ENCODE measurements around the gene TUBGCP3.

Gene TUBGCP3

DNA sequence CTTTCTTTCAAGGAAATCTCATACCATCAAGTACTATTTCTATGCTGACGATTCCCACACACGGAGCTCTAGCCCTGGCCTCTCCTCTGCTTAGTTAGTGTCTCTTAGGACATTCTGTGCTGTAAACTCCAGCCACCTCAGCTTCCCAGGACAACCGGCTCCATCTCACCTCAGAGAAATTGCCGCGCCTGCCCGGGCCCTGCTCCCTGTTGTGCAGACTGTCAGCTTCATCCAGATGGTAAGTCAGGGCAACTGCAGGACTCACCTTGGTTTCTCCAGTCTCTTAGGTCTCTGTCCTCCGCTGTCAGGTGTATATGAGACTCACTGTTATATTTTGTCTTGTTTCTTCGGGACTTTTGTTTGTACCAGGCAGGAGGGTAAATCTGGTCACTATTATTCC is 113.1 kb downstream of the TUBGCP3 start:
- TF ChIP-seq, protein P1, sequence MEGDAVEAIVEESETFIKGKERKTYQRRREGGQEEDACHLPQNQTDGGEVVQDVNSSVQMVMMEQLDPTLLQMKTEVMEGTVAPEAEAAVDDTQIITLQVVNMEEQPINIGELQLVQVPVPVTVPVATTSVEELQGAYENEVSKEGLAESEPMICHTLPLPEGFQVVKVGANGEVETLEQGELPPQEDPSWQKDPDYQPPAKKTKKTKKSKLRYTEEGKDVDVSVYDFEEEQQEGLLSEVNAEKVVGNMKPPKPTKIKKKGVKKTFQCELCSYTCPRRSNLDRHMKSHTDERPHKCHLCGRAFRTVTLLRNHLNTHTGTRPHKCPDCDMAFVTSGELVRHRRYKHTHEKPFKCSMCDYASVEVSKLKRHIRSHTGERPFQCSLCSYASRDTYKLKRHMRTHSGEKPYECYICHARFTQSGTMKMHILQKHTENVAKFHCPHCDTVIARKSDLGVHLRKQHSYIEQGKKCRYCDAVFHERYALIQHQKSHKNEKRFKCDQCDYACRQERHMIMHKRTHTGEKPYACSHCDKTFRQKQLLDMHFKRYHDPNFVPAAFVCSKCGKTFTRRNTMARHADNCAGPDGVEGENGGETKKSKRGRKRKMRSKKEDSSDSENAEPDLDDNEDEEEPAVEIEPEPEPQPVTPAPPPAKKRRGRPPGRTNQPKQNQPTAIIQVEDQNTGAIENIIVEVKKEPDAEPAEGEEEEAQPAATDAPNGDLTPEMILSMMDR (IDR thresholded peaks at IDR 0.05; ENCODE audit: extremely low read depth, missing control alignments) = no peak
- no peak for DNase-seq (ENCODE audit: low spot score)

DNA sequence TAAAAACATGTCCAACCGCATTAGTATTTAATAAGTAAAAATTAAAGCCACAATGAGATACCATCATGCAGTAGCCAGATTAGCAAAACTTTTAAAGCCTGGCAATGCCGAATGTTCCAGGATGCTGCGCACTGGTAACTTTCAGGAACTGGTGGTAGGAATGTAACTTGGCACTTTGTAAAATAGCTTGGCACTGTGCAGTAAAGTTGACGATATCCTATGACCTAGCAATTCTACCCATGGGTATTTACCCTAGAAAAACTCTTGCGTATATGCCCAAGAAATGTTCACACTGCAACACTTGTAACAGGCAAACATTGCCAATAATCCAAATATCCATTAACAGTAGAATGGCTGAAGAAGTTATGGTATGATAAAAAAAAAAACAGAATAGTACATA is 114.1 kb downstream of the TUBGCP3 start:
- TF ChIP-seq, protein P1 (IDR thresholded peaks at IDR 0.05; ENCODE audit: extremely low read depth, missing control alignments) = no peak
- no peak for DNase-seq (ENCODE audit: low spot score)

- TF ChIP-seq, protein P1 (IDR thresholded peaks at IDR 0.05; ENCODE audit: extremely low read depth, missing control alignments) = no peak
- no peak for DNase-seq (ENCODE audit: low spot score)
These were observed 118.7 kb downstream of the TUBGCP3 start for GRCh38 chr13:112469071-112469745.

DNA sequence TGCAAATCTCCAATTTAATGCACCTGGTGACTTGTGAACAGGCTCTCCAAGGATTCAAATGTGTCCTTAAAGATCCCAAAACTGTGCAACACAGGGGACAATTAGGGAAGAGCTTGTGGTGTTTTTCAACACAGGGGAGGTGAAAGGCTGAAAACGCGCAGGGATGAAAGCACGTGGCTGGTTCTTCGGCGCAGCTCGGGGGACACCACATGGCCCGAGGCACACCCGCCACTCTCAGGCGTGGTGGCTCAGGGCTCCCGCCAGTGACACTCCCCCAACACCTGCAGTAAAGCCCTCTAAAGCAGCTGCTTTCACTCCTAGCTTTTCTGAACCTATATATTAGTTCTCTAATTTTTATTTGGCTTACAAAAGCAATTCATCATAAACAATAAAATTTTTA is 119.9 kb downstream of the TUBGCP3 start:
- DNase-seq (ENCODE audit: low spot score) = no peak
- TF ChIP-seq, protein P1 (IDR thresholded peaks at IDR 0.05; ENCODE audit: extremely low read depth, missing control alignments) = no peak

DNA sequence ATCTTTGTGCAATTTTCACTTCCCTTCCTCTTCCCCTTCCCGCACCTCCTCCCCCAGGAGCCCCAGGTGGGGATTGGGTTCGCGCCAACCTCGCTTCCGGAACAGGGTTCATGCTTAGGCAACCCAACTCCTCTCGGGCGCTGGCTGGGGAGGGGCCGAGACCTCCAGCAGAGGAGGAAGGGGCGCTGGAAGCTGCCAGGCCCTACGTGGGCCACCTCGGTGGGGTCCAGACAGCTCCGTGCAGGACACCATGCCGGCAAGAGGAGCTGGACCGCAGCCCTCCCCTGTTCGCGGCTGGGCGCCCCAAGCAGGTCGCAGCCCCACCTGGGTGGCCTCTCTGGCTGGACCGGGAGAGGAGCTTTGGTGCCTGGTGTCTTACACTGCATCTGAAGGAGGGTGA is 120.7 kb downstream of the TUBGCP3 start:
- no peak for DNase-seq (ENCODE audit: low spot score)

DNA sequence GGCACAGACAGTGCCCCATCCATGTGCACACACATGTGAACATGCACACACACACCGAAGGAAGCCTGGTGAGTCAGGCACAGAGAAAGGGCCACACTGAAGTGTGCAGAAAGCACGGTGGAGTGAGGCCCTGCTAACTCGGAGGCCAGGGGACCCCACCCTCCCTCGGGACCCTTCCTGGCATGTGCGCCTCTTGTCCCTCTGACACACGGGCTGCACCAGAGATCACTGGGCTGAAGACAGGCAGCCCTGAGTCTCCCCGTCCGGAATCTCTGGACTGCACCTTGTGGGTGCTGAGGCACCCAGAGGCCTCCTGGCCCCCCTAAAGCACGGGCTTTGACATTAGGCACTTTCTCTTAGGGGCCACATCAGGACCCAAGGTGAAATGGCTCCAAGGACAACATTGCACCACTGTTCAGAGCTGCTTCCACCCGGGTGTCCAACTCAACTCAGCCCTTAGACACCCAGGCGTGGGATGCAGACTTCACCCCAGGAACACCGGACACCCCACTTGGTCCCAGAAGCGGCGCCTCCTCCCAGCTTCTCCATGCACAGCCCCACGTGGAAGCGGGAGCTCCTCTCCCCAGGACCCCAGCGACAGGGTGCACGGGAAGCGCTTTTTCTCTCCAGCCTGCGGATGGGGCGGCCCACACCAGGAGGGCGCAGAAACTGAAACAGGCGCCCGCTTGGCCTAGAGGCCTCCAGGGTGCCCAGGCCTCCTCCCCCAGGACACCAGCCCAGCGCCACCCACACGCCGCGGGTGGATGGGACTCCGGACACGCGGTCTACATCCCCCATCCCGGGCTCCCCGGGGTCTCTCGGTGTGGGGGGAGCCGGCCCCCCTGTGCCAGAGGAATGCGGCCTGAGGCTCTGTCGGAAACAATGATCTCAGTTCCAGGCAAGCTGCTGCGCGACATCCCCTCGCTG is 121.6 kb downstream of the TUBGCP3 start:
- TF ChIP-seq, protein P1 (IDR thresholded peaks at IDR 0.05; ENCODE audit: extremely low read depth, missing control alignments) = no peak
- no peak for DNase-seq (ENCODE audit: low spot score)

More for the DNA sequence above, 120.7 kb downstream of the TUBGCP3 start:
- TF ChIP-seq, protein P1 (IDR thresholded peaks at IDR 0.05; ENCODE audit: extremely low read depth, missing control alignments) = no peak
